ENCODE measurements around the gene SIVA1. TPM values are rescaled to one million over a fixed set of nuclear protein-coding genes. Genes with fewer than 3 reads are reported as not detected.

SIVA1 gene
- 26.9 and 30.6 TPM in 2 replicates for polyA plus RNA-seq

DNA sequence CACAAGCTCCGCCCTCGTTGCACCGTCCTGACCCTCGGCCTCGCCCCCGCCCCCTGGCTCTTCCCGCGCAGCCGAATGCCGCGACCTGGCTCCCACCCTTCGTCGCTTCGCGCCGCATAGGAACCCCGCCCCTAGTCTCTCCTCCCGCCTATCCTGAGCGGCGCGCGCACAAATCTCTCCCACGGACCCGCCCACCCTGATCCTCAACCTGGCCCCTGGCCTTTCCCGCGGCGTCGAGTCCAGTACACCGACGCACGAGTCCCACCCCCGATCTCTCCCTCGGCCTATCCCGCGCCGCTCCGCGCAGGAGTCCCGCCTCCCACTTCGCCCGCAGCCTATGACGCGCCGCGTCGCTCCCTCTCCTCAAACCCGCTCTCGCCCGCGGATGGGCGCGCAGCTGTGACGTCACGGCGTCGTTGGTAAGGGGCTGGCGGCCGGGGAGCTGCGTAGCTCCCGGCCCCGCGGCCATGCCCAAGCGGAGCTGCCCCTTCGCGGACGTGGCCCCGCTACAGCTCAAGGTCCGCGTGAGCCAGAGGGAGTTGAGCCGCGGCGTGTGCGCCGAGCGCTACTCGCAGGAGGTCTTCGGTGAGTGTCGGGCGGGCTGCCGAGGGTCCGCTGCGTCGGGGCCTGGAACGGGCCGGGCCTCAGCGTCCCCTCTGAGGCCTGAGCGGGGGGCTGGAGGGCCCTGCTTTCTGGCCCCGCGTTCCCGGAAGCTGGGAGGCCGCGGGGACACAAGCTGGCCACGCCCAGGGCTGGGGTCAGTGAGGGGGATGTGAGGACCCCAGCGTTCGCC lies at the start of gene SIVA1:
TSS of gene SIVA1 (plus strand) at position 413 of the 793 bp plus-strand sequence. CDS start at position 468, 55 bp downstream.

GRCh38 chr14:104723651-104724406 lies 29.1 kb upstream of the SIVA1 start, which contains the start of gene ADSS1:
ADSS1 (plus strand) TSS chr14:104724229; CDS start chr14:104724271, 42 bp downstream.

GRCh38 chr14:104794993-104795780 lies 42.2 kb downstream of the SIVA1 start, which contains the start of gene AKT1:
AKT1 (minus strand) TSS chr14:104795748; CDS start chr14:104792643, 3,105 bp downstream.

GRCh38 chr14:104800771-104801519 lies 48.0 kb downstream of the SIVA1 start, which contains the start of gene ZBTB42:
ZBTB42 (plus strand) TSS chr14:104801101; CDS start chr14:104801198, 97 bp downstream.

Other genes with a start within 250 kb of the SIVA1 start
- gene C14orf180, start 173.4 kb upstream of the SIVA1 start, polyA plus RNA-seq: not detected in 2 replicates
- gene TMEM179, start 148.4 kb upstream of the SIVA1 start, polyA plus RNA-seq: 8.6 and 19.7 TPM in 2 replicates
- 0.13 and 1.8 TPM in 2 replicates for gene INF2, start 63.5 kb upstream of the SIVA1 start, polyA plus RNA-seq
- gene ADSS1, start 28.9 kb upstream of the SIVA1 start, polyA plus RNA-seq: 1.8 and 1.9 TPM in 2 replicates
- gene AKT1, start 42.6 kb downstream of the SIVA1 start, polyA plus RNA-seq: 0.87 and 1.9 TPM in 2 replicates
- gene ZBTB42, start 48.0 kb downstream of the SIVA1 start, polyA plus RNA-seq: not detected in 2 replicates
- gene CEP170B, start 112.1 kb downstream of the SIVA1 start, polyA plus RNA-seq: 0.31 and 0.87 TPM in 2 replicates
- gene PLD4, start 171.7 kb downstream of the SIVA1 start, polyA plus RNA-seq: 2.2 TPM in 1 of 2 replicates, not detected in the other
- gene AHNAK2, start 225.2 kb downstream of the SIVA1 start, polyA plus RNA-seq: 3.8 and 6.1 TPM in 2 replicates
- 1.5 and 5.5 TPM in 2 replicates for gene CLBA1, start 232.6 kb downstream of the SIVA1 start, polyA plus RNA-seq